Measurements from ENCODE around the gene TTC22. TPM values are rescaled to one million over a fixed set of nuclear protein-coding genes. Genes with fewer than 3 reads are reported as not detected.
A peak's percentile ranks its signal among the peaks of the same experiment; 100 is the strongest.

TTC22 gene
- total RNA-seq, 1 experiment from 2014 or later, result 8.8 TPM

DNA sequence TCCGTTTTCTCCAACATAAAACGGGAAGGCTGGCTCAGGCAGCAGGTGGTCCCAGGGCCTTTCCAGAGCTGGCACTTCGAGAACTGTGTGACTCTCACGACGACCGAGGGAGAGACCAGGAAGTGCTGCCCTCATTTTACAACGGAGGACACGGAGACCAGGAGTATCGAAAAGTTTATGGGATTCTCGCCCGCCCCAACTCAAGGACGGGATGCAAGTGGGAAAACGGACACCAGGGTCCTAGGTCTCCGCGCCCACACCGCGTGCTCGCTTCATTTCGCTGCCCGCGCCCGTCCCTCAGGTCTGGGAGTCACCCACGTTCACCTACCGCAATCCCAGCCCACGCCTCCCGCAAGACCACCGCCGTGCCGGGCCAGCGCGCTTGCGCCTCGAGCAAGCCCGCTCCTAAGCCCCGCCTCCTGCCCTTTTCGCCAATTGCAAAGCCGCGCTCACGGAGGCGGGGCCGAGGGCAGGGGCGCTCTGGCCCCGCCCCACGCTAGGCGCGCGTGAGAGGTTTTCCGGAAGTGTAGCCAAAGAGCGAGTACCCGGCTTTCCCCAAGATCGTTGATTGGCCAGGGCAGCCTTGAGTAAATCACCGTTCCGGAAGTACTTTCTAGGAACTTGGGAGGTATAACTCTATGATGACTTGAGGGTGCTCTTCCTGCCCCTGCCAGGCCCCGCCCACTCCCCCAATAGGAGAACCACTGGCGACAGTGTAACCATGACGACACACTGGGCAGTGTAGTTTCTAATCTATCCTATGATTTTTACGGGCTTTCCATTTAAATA, 36.8 kb downstream of the TTC22 start, which contains the start of gene PARS2:
PARS2 (minus strand) TSS at position 391 of the 789 bp plus-strand sequence. CDS start 5,362 bp downstream, outside the sequence.
- intact Hi-C loops (cut with micrococcal nuclease; ENCODE audit: unreplicated experiment), result loop anchor here (1.0 to 5.0 kb wide), 3 partner anchors 36 to 47 kb away; partner anchors contain the start of genes TTC22 and TTC4
- Histone ChIP-seq H3K9me3 (no peaks in the 10 kb centered on the region), H3K27me3 (replicated peaks; ENCODE audit: control insufficient read depth, insufficient read depth, low read length) (no peaks in the 10 kb centered on the region), H3K36me3 (ENCODE audit: control insufficient read depth, insufficient read depth, low read length) (no peaks in the 10 kb centered on the region), H3K4me3 (ENCODE audit: low read depth, low read length) (peak within 1 kb of the TSS; percentile 60), H3K4me1 (no peaks in the 10 kb centered on the region)
- H3K27me3 Mint-ChIP-seq (ENCODE audit: insufficient read depth, unreplicated experiment), result no peaks in the 10 kb centered on the region
- H3K36me3 Mint-ChIP-seq (ENCODE audit: insufficient read depth, unreplicated experiment), result no peaks in the 10 kb centered on the region
- no peaks in the 10 kb centered on the region for H3K9me3 Mint-ChIP-seq (ENCODE audit: unreplicated experiment)
- BruUV-seq (replicated peaks), result no TSS peak
- peaks cover 7% of the 10 kb centered on the region for H3K4me1 Mint-ChIP-seq (ENCODE audit: low read depth, unreplicated experiment)
- H3K4me3 Mint-ChIP-seq (ENCODE audit: unreplicated experiment), result peak within 1 kb of the TSS; percentile 88
- CTCF ChIA-PET, result interaction anchor here (1.9 kb wide), 1 partner anchor 37 kb away, joined by 18 read pairs; the partner anchor contains the start of gene TTC22
- DNase-seq, result peak; percentile 94 to 95
- POLR2A ChIA-PET, result interaction anchor here (1.0 kb wide), 1 partner anchor 8 kb away, joined by 3 read pairs; no protein-coding TSS in a partner anchor
- TF ChIP-seq, protein P1, sequence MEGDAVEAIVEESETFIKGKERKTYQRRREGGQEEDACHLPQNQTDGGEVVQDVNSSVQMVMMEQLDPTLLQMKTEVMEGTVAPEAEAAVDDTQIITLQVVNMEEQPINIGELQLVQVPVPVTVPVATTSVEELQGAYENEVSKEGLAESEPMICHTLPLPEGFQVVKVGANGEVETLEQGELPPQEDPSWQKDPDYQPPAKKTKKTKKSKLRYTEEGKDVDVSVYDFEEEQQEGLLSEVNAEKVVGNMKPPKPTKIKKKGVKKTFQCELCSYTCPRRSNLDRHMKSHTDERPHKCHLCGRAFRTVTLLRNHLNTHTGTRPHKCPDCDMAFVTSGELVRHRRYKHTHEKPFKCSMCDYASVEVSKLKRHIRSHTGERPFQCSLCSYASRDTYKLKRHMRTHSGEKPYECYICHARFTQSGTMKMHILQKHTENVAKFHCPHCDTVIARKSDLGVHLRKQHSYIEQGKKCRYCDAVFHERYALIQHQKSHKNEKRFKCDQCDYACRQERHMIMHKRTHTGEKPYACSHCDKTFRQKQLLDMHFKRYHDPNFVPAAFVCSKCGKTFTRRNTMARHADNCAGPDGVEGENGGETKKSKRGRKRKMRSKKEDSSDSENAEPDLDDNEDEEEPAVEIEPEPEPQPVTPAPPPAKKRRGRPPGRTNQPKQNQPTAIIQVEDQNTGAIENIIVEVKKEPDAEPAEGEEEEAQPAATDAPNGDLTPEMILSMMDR (IDR thresholded peaks at IDR 0.05; ENCODE audit: insufficient read depth in 1 of 2, low read depth in 1 of 2, low read length in 1 of 2, severe bottlenecking in 1 of 2, unreplicated experiment in 1 of 2), result no peak
- H3K27ac Mint-ChIP-seq (ENCODE audit: unreplicated experiment), result peak within 1 kb of the TSS; percentile 93

DNA sequence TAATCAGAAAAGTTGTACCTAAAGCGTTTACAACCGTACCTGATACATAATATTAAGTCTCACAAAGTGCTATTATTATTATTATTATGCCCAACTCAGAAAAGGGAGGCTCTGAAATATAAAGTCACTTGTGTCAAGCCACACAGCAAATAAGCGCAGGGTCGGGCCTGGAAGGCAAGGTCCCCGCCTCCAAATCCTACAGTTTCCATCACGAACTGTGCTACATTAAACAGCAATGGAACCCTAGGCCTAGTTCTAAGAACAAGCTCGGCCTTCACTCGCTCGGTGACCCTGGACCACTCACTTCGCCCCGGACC, 37.3 kb downstream of the TTC22 start:
- CTCF ChIA-PET, result interaction anchor here (1.9 kb wide), 1 partner anchor 38 kb away, joined by 18 read pairs; the partner anchor contains the start of gene TTC22
- DNase-seq, result no peak
- TSS peak; percentile 89 for BruUV-seq (replicated peaks)
- peaks cover 7% of the 10 kb centered on the region for H3K4me1 Mint-ChIP-seq (ENCODE audit: low read depth, unreplicated experiment)
- no peaks in the 10 kb centered on the region for H3K4me1 ChIP-seq
- no peaks in the 10 kb centered on the region for H3K27me3 ChIP-seq (replicated peaks; ENCODE audit: control insufficient read depth, insufficient read depth, low read length)
- peak overlapping the region; percentile 60 for H3K4me3 ChIP-seq (ENCODE audit: low read depth, low read length)
- no peaks in the 10 kb centered on the region for H3K27me3 Mint-ChIP-seq (ENCODE audit: insufficient read depth, unreplicated experiment)
- intact Hi-C loops (cut with micrococcal nuclease; ENCODE audit: unreplicated experiment), result loop anchor here (1.0 to 5.0 kb wide), 3 partner anchors 37 to 47 kb away; partner anchors contain the start of genes TTC22 and TTC4
- H3K36me3 ChIP-seq (ENCODE audit: control insufficient read depth, insufficient read depth, low read length), result no peaks in the 10 kb centered on the region
- POLR2A ChIA-PET, result interaction anchor here (1.0 kb wide), 1 partner anchor 9 kb away, joined by 3 read pairs; no protein-coding TSS in a partner anchor
- no peaks in the 10 kb centered on the region for H3K9me3 Mint-ChIP-seq (ENCODE audit: unreplicated experiment)
- peak overlapping the region; percentile 93 for H3K27ac Mint-ChIP-seq (ENCODE audit: unreplicated experiment)
- TF ChIP-seq, protein P1 (IDR thresholded peaks at IDR 0.05; ENCODE audit: insufficient read depth in 1 of 2, low read depth in 1 of 2, low read length in 1 of 2, severe bottlenecking in 1 of 2, unreplicated experiment in 1 of 2), result no peak
- peak overlapping the region; percentile 88 for H3K4me3 Mint-ChIP-seq (ENCODE audit: unreplicated experiment)
- no peaks in the 10 kb centered on the region for H3K36me3 Mint-ChIP-seq (ENCODE audit: insufficient read depth, unreplicated experiment)
- H3K9me3 ChIP-seq, result no peaks in the 10 kb centered on the region

DNA sequence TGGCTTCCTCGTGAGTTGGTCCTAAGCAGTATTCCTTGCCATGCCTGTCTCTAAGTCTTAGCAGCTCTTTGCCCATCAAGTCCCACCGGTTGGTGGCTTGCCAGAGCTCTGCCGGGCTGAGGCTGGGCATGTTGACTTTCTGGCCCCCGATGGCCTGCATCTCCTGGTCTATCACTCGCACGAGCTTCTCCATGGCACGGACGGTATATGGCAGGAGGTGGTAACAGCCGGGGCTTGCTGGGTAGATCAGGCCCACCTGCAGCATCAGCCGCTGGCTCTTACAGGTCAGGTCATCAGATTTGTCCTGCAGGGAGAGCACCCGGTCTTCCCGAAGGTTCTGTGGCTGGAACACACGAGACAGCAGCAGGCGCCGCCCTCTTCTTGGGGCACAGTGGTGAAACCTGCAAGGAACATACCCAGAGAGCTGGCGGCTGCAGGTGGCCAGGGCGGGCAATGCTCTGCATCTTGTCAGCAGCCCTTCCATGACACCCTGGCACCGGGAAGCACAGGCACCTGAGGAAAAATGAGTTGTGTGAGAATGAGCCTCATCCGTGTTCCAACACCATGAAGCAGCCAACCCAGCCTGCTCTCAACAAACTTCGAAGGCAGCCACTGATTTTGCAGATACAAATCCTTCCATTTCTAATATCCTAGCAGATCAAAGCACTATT, 42.3 kb downstream of the TTC22 start:
- no TSS peak for BruUV-seq (replicated peaks)
- TF ChIP-seq, protein P1 (IDR thresholded peaks at IDR 0.05; ENCODE audit: insufficient read depth in 1 of 2, low read depth in 1 of 2, low read length in 1 of 2, severe bottlenecking in 1 of 2, unreplicated experiment in 1 of 2), result no peak

More for the DNA sequence above, 42.3 kb downstream of the TTC22 start:
- ChIA-PET POLR2A (no interaction called here), CTCF (no interaction called here)
- H3K4me1 ChIP-seq, result no peaks in the 10 kb centered on the region
- no peak for DNase-seq
- H3K4me3 ChIP-seq (ENCODE audit: low read depth, low read length), result no peak overlapping the region
- no peak overlapping the region for H3K4me3 Mint-ChIP-seq (ENCODE audit: unreplicated experiment)
- H3K9me3 Mint-ChIP-seq (ENCODE audit: unreplicated experiment), result no peaks in the 10 kb centered on the region
- H3K36me3 Mint-ChIP-seq (ENCODE audit: insufficient read depth, unreplicated experiment), result no peaks in the 10 kb centered on the region
- no peaks in the 10 kb centered on the region for H3K4me1 Mint-ChIP-seq (ENCODE audit: low read depth, unreplicated experiment)
- H3K27me3 ChIP-seq (replicated peaks; ENCODE audit: control insufficient read depth, insufficient read depth, low read length), result no peaks in the 10 kb centered on the region
- no peaks in the 10 kb centered on the region for H3K27me3 Mint-ChIP-seq (ENCODE audit: insufficient read depth, unreplicated experiment)
- no peaks in the 10 kb centered on the region for H3K9me3 ChIP-seq
- no peaks in the 10 kb centered on the region for H3K36me3 ChIP-seq (ENCODE audit: control insufficient read depth, insufficient read depth, low read length)
- intact Hi-C loops (cut with micrococcal nuclease; ENCODE audit: unreplicated experiment), result no loop called here
- H3K27ac Mint-ChIP-seq (ENCODE audit: unreplicated experiment), result no peak overlapping the region
